ENCODE data around the gene GOT2.
"Not testable (repeated sequence)": the region's sequence is repeated elsewhere in the genome, so short reads cannot be mapped to it uniquely, and the experiment has no call there.

Gene GOT2

DNA sequence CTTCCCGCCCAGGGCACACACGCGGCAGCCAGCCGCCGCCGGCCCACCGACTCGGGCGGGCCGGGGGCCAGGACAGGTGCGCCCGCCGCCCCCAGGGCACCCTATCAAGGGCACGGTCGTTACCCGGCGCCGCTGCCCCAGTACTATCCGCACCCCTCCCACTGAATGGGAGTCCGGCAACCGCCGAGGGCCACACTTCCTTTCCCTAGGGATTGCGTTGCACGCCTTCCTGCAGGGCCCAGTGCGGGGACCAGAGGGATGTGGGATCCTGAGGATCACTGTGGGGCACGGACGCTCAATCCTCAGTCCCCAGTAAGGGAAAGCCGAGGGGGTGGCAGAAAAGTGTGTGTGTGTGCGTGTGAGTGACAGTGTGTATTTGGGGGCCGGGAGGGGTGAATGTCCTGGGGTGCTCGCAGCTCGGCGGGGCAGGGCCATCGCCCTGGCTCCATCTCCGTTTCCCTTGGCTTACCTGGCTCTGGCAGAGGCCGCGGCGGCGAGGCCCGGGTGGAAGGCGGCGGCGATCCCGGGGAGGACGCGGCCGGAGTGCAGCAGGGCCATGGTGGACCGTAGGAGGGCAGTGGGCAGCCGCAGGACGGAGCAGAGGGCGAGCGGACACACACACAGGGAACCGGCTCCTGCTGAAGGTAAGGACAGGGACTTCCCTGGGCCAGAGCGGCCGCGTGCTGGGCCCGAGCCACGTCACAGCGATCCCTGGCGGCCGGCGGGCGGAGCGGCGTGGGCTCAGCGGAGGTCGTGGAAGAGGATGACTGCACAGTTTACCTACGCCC, at the start of gene GOT2:
Gene GOT2, minus strand, starts transcription at position 646 of the 788 bp plus-strand sequence. Its CDS starts 88 bp downstream, at position 558.
- peak; percentile 78 to 84 for DNase-seq

DNA sequence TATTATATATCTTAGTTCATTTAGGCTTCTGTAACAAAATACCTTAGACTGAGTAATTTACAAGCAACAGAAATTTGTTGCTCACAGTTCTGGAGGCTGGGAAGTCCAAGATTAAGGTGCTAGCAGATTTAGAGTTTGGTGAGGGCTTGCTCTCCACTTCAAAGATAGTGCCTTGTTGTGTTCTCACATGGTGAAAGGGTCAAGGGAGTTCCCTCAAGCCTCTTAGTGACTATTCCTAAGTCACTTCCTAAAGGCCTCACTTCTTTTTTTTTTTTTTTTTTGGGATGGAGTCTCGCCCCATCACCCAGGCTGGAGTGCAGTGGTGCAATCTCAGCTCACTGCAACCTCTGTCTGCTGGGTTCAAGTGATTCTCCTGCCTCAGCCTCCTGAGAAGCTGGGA, 45.2 kb upstream of the GOT2 start:
- DNase-seq = not testable (repeated sequence)

DNA sequence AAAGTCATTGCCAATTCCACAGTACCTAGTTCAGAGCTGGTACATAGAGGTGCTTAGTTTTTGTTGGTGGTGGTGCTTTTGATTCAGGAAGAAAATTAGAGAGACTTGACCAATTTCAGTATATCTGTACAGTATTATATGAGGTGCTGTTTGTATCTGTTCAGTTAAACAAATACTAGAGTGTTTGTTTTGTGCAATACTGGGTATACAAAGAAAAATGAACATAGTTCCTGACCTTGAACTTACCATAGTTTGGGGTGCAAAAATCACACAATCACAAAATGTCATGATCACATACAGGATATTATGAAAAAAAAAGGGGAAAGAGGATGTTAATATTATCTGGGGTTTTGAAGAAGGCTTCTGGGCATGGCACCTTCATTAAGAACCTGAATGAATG, 39.8 kb upstream of the GOT2 start:
- no peak for DNase-seq

GRCh38 chr16:58768145-58768544, 34.0 kb upstream of the GOT2 start:
- DNase-seq = no peak

- no peak for DNase-seq
Observed at GRCh38 chr16:58767581-58767980, 33.5 kb upstream of the GOT2 start.

DNA sequence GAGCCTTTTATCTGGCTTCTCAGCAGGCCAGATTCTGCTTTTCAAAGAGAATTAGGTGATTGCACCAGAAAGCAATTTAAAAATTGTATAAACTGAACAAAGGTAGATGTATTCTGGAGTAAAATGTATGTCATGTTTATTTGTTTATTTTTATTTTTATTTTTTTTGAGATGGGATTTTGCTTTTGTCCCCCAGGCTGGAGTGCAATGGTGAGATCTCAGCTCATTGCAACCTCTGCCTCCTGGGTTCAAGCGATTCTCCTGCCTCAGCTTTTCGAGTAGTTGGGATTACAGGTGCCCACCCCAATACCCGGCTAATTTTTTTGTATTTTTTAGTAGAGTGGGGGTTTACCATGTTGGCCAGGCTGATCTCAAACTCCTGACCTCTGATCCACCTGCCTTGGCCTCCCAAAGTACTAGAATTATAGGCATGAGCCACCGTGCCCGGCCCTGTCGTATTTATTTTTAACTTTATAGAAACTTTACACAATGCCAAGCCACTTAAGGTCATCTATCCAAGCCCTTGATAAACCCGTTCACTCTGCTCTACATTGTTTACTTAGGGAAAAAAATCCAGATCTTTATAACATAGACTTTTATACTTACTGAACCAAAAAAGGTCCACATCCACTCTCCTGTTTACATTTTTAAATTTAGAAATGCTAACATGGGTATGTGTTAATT, 22.7 kb upstream of the GOT2 start:
- DNase-seq = no peak

DNA sequence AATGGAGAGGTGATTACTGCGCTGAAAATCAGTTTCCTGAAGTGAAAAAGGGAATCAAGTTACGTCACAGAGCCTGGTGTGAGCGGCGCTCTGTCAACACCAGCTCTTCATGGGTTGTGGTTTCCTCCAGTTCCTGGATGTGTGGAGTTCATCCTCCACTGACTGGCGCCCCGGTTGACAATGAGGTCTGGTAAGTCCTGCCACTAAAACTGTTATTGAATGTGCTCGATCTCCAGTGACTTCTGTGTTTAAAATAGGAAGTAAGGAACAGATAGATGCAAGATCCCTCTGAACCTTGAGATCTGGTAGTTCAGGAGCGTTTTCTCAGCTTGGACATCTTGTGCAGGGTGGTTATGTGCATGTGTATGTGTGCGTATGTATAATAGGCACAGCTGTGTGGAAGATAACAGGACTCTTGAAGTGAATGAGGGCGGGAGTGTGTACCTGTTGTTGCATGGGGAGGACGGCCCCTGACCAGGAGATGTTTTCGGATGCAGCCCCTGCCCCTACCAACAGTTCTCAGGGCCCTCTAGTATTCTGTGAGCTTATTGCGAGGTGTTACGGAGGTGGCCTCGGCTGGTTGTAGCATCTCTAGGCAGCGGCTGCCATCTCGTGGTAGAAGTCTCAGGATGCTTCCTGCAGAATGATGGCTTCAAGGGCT, 22.0 kb upstream of the GOT2 start:
- peak; percentile 70 to 80 for DNase-seq

- no peak for DNase-seq
Observed at GRCh38 chr16:58753711-58754134, 19.6 kb upstream of the GOT2 start.

DNA sequence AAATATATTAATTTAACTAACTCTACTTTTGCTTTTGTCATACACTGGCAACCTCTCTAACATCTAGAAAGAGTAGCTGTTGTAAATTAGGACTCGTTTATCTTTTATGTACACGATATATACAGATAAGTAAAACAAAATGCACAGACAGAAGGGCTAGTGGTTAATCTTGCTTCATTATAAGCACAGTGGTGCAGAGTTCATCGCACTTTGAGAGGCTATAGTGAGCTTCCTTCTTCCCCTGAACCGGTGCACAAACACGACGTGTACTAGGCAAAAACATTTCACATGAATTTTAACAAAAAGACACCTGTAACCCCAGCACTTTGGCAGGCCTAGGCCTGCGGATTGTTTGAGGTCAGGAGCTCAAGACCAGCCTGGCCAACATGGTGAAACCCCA, 10.4 kb upstream of the GOT2 start:
- DNase-seq = no peak

GRCh38 chr16:58741976-58742375, 7.9 kb upstream of the GOT2 start:
- DNase-seq = no peak

DNA sequence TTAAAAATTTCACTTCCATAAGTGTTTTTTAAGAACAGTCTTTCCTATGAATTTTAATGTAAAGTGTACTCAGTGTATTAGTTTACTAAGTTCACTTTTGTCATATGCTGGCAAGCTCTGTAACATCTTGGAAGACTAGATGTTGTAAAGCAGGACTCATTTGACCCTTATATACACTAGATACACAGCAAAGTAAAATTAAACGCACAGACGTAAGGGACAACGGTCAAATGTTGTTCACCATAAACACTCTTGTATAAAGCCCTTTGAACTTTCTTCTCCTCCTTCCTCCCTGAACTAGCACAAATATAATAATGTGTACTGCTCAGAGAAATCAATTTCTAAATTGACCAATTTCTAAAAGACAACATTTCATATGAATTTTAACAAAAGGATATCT, 7.0 kb upstream of the GOT2 start:
- no peak for DNase-seq

DNA sequence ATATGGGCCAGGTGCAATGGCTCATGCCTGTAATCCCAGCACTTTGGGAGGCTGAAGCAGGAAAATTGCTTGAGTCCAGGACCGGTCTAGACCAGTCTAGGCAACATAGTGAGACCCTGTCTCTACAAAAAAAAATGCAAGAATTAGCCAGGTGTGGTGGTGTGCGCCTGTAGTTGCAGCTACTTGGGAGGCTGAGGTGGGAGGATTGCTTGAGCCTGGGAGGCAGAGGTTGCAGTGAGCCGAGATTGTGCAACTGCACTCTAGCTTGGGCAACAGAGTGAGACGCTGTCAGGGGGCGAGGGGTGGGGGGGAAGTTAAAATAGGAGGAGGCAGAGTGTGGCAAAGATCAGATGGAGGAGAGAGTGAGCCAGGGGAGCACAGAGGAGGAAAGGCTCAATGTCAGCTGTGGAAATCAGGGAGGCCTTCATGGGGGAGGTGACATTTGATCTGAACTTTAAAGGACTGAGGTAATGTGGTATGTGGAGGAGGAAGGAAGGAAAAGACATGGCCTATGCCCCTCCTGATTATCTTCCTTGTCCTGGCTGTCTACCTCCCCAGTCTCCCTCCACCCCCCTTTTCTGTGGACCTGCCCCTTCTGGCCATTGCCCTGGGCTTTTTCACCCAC, 4.7 kb upstream of the GOT2 start:
- no peak for DNase-seq

- not testable (repeated sequence) for DNase-seq
Observed at GRCh38 chr16:58736341-58736740, 2.2 kb upstream of the GOT2 start.

DNA sequence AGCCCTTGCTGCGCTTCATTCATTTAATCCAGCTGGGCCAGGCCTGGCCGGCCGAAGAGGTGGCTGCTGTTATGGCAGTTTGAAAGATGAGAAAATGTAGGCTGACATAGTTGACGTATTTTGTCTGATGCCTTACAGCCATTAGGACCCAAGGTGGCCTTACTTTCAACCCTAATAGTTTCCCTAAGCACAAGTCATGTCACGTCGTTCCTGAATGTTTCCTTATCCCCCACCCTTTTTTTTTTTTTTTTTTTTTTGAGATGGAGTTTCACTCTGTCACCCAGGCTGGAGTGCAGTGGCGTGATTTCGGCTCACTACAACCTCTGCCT, 307 bp upstream of the GOT2 start:
- no peak for DNase-seq

- DNase-seq = no peak
Observed at GRCh38 chr16:58733248-58733670, 857 bp downstream of the GOT2 start.

DNA sequence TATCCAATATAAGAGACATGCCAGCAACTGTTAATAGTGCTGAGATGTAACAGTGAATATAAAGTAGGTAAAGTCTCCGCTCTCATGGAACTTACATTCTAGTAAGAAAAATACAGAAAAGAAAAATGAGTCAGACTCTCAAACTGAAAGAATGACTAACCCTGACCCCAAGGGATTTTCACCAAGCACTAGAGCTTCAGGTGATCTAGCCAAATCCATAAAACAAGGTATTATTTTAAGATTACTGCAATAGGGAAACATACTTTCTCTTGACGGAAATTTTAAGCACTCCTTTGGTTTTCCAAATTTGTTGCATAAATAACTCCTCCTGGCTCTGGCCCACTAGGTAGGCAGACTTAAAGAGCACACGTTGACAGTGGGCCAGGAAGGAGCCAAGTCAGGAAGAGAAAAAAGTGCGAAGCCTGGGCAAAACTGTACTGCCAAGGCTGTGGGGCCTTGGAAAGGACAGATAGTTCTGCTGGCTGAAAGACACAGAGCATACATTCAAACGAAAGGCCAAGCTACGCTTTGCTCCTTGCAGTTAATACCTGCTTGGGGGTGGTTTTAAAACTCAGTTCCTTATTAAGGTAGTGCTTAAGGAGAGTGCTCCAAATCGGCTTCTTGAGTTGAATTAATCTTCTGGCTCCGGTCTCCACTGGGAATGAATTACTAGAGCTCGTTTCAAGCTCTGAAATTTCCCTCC, 1.4 kb downstream of the GOT2 start:
- no peak for DNase-seq

- DNase-seq = no peak
Observed at GRCh38 chr16:58730724-58731370, 3.3 kb downstream of the GOT2 start.

- DNase-seq = no peak
Observed at GRCh38 chr16:58727796-58728568, 6.1 kb downstream of the GOT2 start.

DNA sequence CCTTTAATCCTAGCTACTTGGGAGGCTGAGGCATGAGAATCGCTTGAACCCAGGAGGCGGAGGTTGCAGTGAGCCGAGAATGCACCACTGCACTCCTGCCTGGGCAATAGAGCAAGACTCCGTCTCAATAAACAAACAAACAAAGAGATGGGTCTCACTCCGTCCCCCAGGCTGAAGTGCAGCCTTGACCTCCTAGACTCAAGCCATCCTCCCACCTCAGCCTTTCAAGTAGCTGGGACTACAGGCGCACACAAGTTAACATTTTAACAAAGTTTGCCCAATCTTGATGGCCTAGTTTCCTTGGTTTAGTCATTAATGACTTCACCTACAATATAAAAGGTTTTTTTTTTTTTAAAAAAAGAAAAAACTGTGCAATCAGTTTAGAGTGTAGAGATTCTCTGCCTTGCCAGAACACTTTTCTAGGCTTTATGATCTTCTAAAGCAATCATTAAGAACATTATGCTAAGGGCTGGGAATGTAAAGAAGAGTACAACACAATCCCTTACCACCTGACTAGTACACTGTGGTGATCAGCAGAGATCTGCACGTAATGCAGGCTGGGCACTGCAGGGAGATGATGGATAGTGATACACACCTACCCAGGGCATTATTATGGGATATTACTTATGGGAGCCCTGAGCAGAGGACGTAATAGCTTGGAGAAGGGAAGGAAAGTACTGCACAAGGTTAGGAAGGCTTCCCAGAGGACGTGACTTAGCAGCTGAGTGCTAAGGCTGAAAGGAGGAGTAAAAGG, 6.9 kb downstream of the GOT2 start:
- no peak for DNase-seq

DNA sequence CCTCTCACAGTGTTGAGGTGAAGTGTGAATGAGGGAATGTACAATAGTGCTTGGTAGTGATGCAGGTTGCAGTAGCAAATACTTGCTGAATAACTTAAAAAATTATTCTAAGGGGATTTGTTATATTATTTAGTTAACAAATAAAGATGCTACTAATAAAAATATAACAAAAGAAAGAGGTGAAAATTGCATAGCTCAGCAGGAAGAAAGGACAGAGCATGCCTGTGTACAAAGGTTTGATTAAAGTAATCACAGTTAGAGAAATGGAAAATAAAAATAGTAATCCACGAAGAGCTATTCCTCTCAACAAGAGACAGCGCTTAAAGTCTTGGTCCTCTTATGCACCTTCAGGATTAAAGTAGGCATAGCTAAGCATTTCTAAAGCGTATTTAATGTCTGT, 11.0 kb downstream of the GOT2 start:
- DNase-seq = no peak

- no peak for DNase-seq
Observed at GRCh38 chr16:58717994-58718393, 16.1 kb downstream of the GOT2 start.
